Upper lobe of left lung (tissue), 6 donors: ENCODE data around the gene SLC25A34. TPM values are rescaled to one million over a fixed set of nuclear protein-coding genes. Genes with fewer than 3 reads are reported as not detected.
A peak's percentile ranks its signal among the peaks of the same experiment; 100 is the strongest.
"Not testable (repeated sequence)": the region's sequence is repeated elsewhere in the genome, so short reads cannot be mapped to it uniquely, and the experiment has no call there.

Experiments
- ATAC-seq, 2 donors: fragments of 200-7000 bp; cut with Tn5 transposase; one replicate each; pipeline ENCODE4 v1.9.1; 2022; ENCODE audit warnings: mild to moderate bottlenecking in 2 of 2, moderate library complexity in 2 of 2; ENCODE audit not compliant: low FRiP score in 2 of 2
- DNase-seq, 2 donors: peaks; one replicate each; pipeline ENCODE4 v3.0.0-alpha.2; 2019 to 2020
- H3K27ac ChIP-seq, 4 donors: fragments of 200-600 bp; sonication (generic); one replicate each; pipeline ENCODE4 v1.5.1; 2016 to 2019
- H3K27me3 ChIP-seq, 4 donors: fragments of 200-600 bp; sonication (generic); one replicate each; pipeline ENCODE4 v1.5.1; 2017 to 2019
- H3K36me3 ChIP-seq, 4 donors: fragments of 200-600 bp; sonication (generic); one replicate each; pipeline ENCODE4 v1.5.1; 2016 to 2019
- H3K4me1 ChIP-seq, 4 donors: fragments of 200-600 bp; sonication (generic); one replicate each; pipeline ENCODE4 v1.5.1; 2018 to 2019
- H3K4me3 ChIP-seq, 4 donors: fragments of 200-600 bp; sonication (generic); one replicate each; pipeline ENCODE4 v1.5.1; 2017 to 2019; ENCODE audit warnings: mild to moderate bottlenecking in 2 of 4, moderate library complexity in 1 of 4
- H3K9me3 ChIP-seq, 4 donors: fragments of 200-600 bp; sonication (generic); one replicate each; pipeline ENCODE4 v1.5.1; 2018 to 2019
- CTCF ChIP-seq, 6 experiments: fragments of 450-650 bp in 4 of 6; fragments of 200-600 bp in 2 of 6; sonication (generic) in 2 of 6; IDR thresholded peaks; one replicate each; pipeline ENCODE4 v1.5.1; 2016 to 2019; ENCODE audit warnings: antibody characterized with exemption in 6 of 6
- EP300 ChIP-seq, 4 donors: sonication (generic); formaldehyde crosslinking; IDR thresholded peaks; one replicate each; pipeline ENCODE4 v1.5.1; 2017; ENCODE audit warnings: antibody characterized with exemption in 4 of 4, control low read depth in 2 of 4
- POLR2A ChIP-seq, 4 donors: fragments of 450-650 bp; IDR thresholded peaks; one replicate each; pipeline ENCODE4 v1.5.1; 2016 to 2017; ENCODE audit warnings: antibody characterized with exemption in 4 of 4, mild to moderate bottlenecking in 2 of 4
- POLR2AphosphoS5 ChIP-seq, 2 donors: sonication (generic); formaldehyde crosslinking; IDR thresholded peaks; one replicate each; pipeline ENCODE4 v1.5.1; 2017; ENCODE audit warnings: antibody characterized with exemption in 2 of 2
- WGBS, 2 donors: methylation state at CpG; one replicate each; pipeline ENCODE4 v1.1.5; 2017 to 2018; 5-methylcytosine and 5-hydroxymethylcytosine counted together
- total RNA-seq, 6 donors: library from RNA; depleted of rRNA in 4 of 6; stranded (reverse); fragments of >200 nt in 4 of 6; gene quantifications; one replicate each; pipeline versions ENCODE4 v1.1.0 to v1.2.1, GENCODE V29; 2016 to 2021
- donor health status: DM: no; HTN: no; CAD: no; lungs with moderate emphysema.
- donor health status: DM: no; HTN: yes; CAD: no; lungs with severe emphysema.

SLC25A34 gene
- total RNA-seq, 6 donors from 2014 or later: 1.5 to 12.1 (median 4.3) TPM

GRCh38 chr1:15692121-15692682 lies 43.9 kb upstream of the SLC25A34 start:
- TF ChIP-seq CTCF (IDR thresholded peaks at IDR 0.05) (no peak), POLR2A (IDR thresholded peaks at IDR 0.05) (no peak), POLR2AphosphoS5 (IDR thresholded peaks at IDR 0.05) (no peak), EP300 (IDR thresholded peaks at IDR 0.05) (no peak)
- DNase-seq: no peak
- WGBS, 2 donors: 48 to 60% methylated on average over 5 of the region's 5 CpGs
- peaks cover 24 to 39% (median 24%) of the 10 kb centered on the region in 4 donors for H3K4me1 ChIP-seq
- H3K9me3 ChIP-seq: no peaks in the 10 kb centered on the region
- ATAC-seq: no peak
- peak overlapping the region in 2 of 4 donors; percentile 2 to 29 for H3K27ac ChIP-seq
- H3K27me3 ChIP-seq: no peaks in the 10 kb centered on the region
- H3K36me3 ChIP-seq: peaks cover 0 to 6% (median 0%) of the 10 kb centered on the region in 4 donors
- H3K4me3 ChIP-seq: no peak overlapping the region

GRCh38 chr1:15693371-15693770 lies 42.7 kb upstream of the SLC25A34 start:
- peaks cover 0 to 6% (median 0%) of the 10 kb centered on the region in 4 donors for H3K36me3 ChIP-seq
- no peaks in the 10 kb centered on the region for H3K27me3 ChIP-seq
- H3K9me3 ChIP-seq: no peaks in the 10 kb centered on the region
- peaks cover 30 to 41% (median 32%) of the 10 kb centered on the region in 4 donors for H3K4me1 ChIP-seq
- 83 to 87% methylated on average over 5 of the region's 5 CpGs for WGBS, 2 donors
- peak overlapping the region in 3 of 4 donors; percentile 8 to 39 (median 30) for H3K27ac ChIP-seq
- no peak for TF ChIP-seq CTCF (IDR thresholded peaks at IDR 0.05)
- TF ChIP-seq POLR2AphosphoS5 (IDR thresholded peaks at IDR 0.05): no peak
- no peak for TF ChIP-seq EP300 (IDR thresholded peaks at IDR 0.05)
- no peak for TF ChIP-seq POLR2A (IDR thresholded peaks at IDR 0.05)
- ATAC-seq: no peak
- no peak overlapping the region for H3K4me3 ChIP-seq
- no peak for DNase-seq

GRCh38 chr1:15696956-15697521 lies 39.0 kb upstream of the SLC25A34 start:
- peaks cover 0 to 6% (median 0%) of the 10 kb centered on the region in 4 donors for H3K36me3 ChIP-seq
- H3K4me1 ChIP-seq: peaks cover 31 to 50% (median 38%) of the 10 kb centered on the region in 4 donors
- ATAC-seq (peak; percentile 56 to 72), DNase-seq (no peak)
- peak overlapping the region in 1 of 4 donors; percentile 9 for H3K4me3 ChIP-seq
- WGBS, 2 donors: 18 to 26% methylated on average over 10 of the region's 10 CpGs
- TF ChIP-seq EP300 (IDR thresholded peaks at IDR 0.05): no peak
- TF ChIP-seq POLR2A (IDR thresholded peaks at IDR 0.05): no peak
- no peak for TF ChIP-seq CTCF (IDR thresholded peaks at IDR 0.05)
- TF ChIP-seq POLR2AphosphoS5 (IDR thresholded peaks at IDR 0.05): no peak
- H3K9me3 ChIP-seq: no peaks in the 10 kb centered on the region
- H3K27ac ChIP-seq: peak overlapping the region; percentile 18 to 65 (median 60)
- H3K27me3 ChIP-seq: no peaks in the 10 kb centered on the region

- DNase-seq (no peak), ATAC-seq (no peak)
- TF ChIP-seq CTCF (IDR thresholded peaks at IDR 0.05) (no peak), POLR2AphosphoS5 (IDR thresholded peaks at IDR 0.05) (no peak), EP300 (IDR thresholded peaks at IDR 0.05) (no peak), POLR2A (IDR thresholded peaks at IDR 0.05) (no peak)
- H3K27me3 ChIP-seq: no peaks in the 10 kb centered on the region
- no peaks in the 10 kb centered on the region for H3K9me3 ChIP-seq
- peaks cover 0 to 6% (median 0%) of the 10 kb centered on the region in 4 donors for H3K36me3 ChIP-seq
- no peak overlapping the region for H3K27ac ChIP-seq
- 93 to 100% methylated on average over 2 of the region's 2 CpGs for WGBS, 2 donors
- no peak overlapping the region for H3K4me3 ChIP-seq
- H3K4me1 ChIP-seq: peaks cover 33 to 55% (median 42%) of the 10 kb centered on the region in 4 donors
Observed at GRCh38 chr1:15698201-15698600, 37.9 kb upstream of the SLC25A34 start.

GRCh38 chr1:15699321-15699720 lies 36.7 kb upstream of the SLC25A34 start:
- H3K27me3 ChIP-seq, ATAC-seq, H3K9me3 ChIP-seq, H3K36me3 ChIP-seq, H3K27ac ChIP-seq, H3K4me3 ChIP-seq, DNase-seq: not testable (repeated sequence)
- WGBS, 2 donors: 88 to 89% methylated on average over 4 of the region's 4 CpGs
- peaks cover 44 to 66% (median 52%) of the 10 kb centered on the region in 4 donors for H3K4me1 ChIP-seq
